HG03378 (cell line): ENCODE results near the gene RFK.
"Not testable (repeated sequence)": the region's sequence is repeated elsewhere in the genome, so short reads cannot be mapped to it uniquely, and the experiment has no call there.

Source experiments
- ATAC-seq: cut with Tn5 transposase; IDR thresholded peaks from one replicate; pipeline ENCODE4 v1.9.1; 2021; ENCODE audit warnings: mild to moderate bottlenecking, moderate library complexity; ENCODE audit not compliant: unreplicated experiment

RFK gene

DNA sequence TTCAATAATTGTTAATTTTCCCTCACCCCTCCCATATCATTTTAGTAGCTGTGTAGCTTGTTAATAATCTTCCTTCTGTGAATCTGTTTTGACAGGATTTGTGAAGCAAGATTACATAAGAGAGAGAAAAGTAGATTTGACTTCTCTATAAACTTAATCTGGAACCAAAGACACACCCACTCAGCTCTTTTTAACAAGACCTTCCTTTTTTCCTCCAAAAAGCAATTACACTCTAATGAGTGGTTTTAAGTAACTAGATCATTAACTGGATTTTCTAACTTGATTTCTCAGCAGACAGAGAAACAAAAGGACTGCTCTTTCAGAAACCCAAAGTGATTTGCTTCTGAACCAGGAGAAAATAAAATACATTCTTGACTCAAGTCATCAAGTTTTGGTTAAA, 21.9 kb downstream of the RFK start:
- no peak for ATAC-seq

DNA sequence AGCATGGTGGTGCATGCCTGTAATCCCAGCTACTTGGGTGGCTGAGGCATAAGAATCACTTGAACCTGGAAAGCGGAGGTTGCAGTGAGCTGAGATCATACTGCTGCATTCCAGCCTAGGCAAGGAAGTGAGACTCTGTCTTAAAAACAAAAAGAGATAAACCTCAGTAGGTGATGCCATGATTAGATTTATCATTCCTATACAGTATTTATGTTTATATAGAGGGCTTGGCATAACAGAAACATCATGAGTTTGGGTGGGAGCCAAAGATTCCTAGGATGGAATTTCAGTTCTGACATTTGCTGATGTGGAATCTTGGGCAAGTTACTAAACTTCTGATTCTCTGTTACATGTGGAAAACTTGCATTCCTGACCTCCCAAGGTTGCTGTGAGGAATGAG, 22.3 kb downstream of the RFK start:
- ATAC-seq, result no peak

DNA sequence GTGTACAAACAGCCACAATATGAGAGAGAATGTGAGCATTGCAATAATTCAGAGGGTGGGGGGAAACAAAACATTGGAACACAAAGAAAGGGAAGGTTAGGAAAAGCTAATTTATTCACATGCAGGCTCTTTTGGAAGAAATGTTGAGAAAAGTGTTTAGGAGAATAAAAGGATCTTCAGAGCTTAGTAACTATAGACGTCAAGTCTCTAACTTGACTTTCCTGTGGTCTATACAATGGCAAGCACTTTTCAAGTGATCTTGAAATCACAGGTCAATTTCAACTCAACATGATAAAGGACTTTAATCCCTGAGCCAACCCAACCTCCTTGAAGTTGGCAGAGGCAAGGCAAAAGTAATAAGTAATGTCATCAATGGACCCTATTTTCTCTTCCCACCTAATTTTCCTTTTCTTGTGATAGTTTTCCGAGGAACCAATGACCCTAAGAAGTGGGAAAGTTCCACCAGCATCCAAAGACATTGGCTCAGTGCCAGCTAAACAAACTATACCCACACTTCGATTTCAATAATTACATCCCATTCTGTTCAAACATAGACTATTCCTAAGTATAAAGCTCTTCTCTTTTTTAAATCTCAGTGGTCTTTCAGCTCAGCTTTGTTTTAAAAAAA, 23.7 kb downstream of the RFK start:
- no peak for ATAC-seq

DNA sequence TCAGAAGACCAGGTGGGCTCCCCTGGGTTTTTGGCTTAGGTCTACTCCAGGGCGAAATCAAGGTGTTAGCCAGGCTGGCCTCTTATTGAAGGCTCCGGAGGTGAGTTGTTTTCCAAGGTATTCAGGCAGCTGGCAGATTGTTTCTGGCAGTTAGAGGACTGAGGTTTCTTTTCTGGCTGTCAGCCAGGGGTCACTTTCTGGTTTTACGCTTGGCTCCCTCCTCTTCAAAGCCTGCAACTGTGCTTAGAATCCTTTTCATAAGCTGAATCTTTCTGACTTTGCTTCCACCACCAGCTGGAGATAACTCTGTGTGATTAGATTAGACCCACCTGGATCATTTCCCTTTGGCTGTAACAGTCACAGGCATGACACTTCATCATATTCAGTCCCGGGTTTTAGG, 24.6 kb downstream of the RFK start:
- ATAC-seq, result peak; percentile 73

DNA sequence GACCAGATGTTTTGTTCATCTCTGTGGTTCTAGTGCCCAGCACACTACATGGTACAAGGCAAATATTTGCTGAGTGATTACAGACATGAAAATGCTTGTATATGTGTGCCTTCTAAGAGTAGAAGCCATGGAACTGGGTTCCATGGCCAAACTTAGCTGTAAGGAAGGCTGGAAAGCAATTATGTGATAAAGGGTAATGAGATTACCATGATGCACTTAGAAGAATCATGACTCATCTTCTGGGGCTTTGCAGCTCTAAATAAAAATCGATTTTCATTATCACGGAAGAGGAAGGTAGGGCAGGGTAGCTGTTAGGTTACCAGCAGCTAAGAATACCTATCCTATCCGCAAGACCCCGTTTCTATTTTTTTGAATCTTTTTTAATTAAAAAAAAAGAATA, 28.0 kb downstream of the RFK start:
- ATAC-seq, result no peak

DNA sequence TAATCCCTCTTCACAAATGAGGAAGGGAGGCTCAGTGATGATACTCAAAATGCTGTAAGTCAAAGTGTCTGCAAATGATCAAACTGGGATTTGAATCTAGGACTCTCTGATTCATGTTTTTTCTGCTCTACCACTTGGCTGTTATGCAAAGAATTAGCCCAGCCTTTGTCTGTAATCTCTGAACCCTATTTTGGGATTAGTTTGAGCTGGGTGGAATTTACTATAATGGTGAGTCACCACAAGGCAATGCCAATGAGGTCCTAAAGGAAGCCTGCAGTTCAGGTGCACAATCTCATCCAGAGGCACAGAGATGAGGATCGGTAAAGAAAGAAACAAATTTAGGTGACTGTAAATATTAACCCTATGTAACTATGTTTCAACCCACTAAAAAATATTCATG, 29.2 kb downstream of the RFK start:
- no peak for ATAC-seq

DNA sequence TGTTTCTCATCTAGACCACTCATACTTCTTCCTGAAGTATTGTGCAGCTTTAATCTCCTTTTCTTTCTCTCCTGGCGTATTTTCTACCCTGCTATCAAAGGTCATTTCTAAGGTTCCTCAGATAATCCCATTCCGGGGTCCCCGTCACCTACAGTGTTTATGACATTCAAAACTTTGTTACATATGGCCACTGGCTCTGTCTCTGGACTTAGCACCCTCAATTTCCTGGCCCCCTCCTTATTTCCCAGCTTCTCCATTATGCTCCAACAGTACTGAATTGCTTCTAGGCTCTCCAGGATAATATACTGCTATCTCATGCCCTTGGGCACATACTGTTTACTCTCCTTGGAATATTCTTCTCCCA, 31.2 kb downstream of the RFK start:
- ATAC-seq, result no peak

DNA sequence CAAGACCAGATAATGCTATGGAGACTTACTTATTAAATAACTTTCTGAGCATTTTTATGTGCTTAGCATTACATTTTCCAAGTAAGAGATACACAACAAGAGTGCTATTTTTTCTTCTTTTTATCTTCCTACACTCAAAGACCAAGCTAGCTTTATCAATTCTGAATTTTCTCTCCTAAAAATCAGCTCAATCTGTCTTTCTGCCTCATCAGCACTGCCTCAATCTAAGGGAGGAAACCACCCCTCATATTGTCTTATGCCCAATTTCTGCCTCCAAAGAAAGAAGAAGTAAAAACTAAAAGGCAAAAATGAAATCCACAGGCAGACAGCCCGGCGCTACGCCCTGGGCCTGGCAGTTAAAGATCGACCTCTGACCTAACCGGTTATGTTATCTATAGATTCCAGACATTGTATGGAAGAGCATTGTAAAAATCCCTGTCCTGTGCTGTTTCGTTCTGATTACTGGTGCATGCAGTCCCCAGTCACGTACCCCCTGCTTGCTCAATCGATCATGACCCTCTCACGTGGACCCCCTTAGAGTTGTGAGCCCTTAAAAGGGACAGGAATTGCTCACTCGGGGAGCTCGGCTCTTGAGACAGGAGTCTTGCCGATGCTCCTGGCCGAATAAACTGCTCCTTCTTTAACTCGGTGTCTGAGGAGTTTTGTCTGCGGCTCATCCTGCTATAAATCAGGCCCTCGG, 31.7 kb downstream of the RFK start:
- not testable (repeated sequence) for ATAC-seq

DNA sequence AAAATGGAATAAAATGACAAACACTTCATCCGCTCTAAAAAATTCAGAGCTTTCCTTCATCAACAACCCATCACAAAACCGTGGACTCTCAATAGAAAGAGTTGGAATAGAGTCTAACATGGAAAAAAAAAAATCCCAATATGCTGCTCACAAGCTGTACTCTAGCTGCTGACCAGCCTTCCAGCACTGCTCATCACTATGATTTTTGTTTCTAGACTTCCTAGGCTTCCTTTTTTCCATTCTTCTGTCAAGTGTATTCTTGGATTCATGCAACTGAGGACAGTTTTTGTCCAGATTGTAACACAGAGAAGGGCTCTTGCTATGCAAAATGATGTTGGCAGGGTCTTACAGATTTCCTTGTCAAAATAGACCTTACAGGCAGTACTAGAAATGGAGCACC, 34.5 kb downstream of the RFK start:
- no peak for ATAC-seq

DNA sequence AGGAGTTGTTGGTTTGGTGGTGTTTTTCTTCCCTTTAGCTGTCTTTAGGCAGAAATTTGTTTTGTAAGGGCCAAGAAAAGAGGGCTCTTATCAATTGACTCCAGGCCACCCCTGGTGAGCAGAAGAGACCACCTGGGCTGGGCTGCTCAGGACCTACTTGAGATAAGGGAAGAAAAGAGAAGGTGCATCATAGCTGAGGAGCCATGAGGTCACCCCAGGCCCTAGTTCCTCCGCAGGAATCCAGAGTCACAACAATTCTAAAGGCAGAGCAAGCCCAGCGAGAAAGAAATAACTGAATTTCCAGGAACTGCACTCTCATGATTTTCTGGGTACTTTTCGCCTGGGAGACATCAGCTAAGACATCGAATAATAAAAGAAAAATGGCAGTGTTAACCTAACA, 34.9 kb downstream of the RFK start:
- no peak for ATAC-seq

DNA sequence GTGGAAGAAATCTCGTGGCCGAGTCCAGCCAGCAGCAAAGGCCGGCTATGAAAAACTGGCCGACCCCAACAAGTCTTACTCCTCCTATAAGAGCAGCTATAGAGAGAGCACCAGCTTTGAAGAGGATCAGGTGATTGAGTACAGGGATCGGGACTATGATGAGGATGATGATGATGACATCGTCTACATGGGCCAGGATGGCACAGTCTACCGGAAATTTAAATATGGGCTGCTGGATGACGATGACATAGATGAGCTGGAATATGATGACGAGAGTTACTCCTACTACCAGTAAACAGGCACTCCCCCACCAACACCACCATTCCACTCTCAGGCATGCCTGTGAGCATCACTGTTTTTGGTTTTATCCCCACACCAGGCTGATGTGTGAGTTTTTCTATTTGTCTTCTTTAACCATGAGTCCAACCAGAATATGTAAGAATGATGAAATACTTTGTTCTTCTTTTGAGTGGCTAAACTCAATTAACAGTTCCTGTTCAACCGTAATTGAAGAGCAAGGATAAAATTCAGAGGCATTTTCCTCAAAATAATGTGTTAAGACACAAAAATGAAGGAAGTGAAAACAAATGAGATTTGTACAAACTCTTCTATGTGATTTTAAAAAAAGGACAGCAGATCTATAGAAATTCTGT, 35.5 kb downstream of the RFK start:
- no peak for ATAC-seq

DNA sequence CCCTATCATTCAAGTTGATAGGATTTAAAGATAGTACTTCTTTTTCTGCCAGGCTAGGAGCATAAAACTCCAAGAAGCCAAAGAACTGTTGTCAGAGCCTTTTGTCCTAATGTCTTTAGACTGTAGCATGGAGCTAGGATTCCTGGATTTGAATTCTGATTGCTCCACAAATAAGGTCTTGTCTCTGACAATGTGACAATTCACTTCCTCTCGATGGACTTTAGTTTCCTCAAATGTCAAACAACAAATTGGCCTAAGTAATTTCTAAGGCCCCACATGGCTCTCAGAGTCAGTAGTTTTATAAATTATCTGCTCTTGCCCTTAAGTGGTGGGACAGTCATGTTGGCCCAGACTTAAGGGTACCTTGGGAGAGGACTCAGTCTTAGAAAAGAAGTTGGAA, 36.7 kb downstream of the RFK start:
- ATAC-seq, result no peak

DNA sequence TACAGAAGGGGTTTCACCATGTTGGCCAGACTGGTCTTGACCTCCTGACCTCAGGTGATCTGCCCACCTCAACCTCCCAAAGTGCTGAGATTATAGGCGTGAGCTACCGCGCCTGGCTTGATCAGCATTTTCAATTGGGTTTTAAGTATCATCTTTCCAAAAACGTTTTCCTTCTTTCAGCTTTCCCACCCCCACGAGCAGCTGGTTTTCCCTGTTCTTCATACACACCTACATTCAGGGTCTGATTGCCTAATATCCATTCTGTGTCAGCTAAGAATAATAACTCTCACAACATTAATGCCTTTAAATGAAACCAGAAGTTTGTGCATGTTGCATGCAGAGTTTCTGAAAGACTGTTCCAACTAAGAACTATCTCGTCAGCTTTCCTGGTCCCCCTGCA, 38.3 kb downstream of the RFK start:
- no peak for ATAC-seq

DNA sequence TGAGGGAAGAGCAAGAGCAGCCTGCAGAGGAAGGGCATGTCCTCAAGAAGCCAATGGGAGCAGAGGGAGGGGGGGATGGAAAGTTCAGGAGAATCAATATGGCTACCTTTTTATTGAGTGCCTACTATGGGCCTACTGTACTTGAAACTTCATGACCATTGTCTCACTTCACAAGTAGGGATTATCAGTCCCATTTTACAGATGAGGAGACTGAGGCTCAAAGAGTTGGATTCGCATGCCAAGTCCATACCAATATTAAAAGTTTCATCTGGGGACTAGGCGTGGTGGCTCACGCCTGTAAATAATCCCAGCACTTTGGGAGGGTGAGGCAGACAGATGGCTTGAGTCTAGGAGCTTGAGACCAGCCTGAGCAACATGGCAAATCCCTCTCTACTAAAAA, 40.0 kb downstream of the RFK start:
- no peak for ATAC-seq

DNA sequence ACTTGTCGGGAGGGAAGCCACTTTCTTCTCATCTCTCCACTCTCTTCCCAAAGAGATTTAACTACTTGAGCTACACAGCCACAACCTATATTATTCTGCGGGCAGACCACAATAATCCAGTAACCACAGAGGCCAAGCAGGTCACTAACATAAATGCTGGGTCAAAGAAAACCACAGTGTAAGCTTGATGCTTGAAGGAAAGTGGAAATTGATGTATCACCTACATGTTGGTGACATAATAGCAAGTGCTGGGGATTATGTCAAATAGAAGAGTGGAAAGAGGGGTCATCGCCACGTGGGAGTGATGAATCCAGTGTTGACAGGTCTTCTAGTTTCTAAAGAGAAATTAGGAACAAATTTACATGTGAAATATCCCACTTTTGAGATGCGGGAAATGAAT, 40.9 kb downstream of the RFK start:
- ATAC-seq, result no peak

DNA sequence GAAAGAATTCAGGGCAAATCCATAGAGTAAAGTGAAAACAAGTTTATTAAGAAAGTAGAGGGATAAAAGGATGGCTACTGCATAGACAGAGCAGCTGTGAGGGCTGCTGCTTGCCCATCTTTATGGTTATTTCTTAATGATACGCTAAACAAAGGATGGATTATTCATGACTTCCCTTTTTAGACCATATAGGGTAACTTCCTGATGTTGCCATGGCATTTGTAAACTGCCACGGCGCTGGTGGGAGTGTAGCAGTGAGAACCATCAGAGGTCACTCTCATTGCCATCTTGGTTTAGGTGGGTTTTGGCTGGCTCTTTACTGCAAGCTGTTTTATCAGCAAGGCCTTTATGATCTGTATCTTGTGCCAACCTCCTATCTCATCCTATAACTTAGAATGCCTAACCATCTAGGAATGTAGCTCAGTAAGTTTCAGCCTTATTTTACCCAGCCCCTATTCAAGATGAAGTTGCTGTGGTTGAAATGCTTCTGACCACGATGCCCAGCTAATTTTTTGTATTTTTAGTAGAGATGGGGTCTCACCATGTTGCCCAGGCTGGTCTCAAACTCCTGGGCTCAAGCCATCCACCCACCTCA, 42.1 kb downstream of the RFK start:
- no peak for ATAC-seq

DNA sequence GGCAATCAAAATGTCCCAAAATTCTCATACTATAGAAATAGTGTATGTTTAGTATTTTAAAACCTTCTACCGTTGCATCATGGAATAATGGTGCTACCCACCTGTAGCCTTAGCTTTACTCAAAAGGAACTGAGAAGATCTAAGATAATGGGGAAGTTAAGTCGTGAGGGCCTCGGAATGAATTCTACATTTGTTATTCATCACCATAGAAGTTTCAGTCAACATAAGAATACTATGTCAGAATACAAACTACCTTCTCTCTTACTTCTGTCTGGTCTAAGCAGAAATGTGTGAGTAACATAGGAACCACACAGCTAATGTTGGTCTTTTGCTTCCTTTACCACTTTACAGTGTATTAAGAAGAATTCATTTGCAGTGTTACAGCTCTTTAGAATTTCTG, 43.2 kb downstream of the RFK start:
- ATAC-seq, result no peak

DNA sequence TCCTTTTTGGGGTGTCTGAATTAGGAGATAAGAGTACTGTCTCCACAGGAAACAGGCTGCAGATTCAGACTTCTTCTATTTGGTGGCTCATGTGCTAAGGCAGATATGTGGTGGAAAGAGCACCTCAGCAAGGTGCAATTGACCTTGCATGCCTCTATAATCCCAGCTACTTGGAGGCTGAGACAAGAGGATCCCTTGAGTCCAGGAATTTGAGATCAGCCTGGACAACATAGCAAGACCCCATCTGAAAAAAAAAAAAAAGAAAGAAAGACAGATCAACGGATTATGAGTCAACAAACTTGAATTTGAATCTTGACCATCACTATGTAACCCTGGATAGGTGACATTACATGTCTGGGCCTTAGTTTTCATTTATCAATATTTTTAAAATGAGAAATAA, 44.4 kb downstream of the RFK start:
- no peak for ATAC-seq

DNA sequence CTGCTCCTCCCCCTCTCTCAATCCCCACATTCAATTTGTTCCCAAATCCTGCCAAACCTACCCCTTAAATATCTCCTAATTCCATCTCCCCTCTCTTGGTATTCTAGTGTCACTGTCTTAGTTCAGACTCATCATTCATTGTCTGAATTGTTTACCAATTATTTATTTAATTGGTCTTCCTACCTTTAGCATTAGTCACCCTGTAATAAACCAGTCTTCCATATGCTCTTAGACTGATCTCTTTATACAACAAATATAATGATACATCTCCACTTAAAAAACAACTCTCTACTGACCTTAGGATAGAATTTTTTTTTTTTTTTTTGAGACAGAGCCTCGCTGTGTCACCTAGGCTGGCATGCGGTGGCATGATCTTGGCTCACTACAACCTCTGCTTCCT, 51.4 kb downstream of the RFK start:
- ATAC-seq, result no peak

DNA sequence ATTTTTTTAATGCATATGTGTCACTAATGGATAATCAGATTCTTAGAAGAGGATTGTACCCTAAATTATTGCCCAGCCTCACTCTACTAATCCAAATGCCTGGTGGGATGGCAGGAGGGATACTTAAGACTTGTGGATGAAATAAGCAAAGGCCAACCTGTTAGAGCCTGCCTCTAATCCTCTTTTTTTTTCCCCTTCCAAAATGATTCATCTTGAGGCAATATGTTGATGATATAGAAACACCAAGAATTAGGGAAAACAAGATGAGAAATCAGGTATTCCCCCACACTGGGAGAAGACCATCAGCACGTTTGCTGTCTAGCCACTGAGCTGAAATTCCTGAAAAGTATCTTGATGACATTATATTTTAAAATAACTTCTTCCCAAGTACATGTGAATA, 52.0 kb downstream of the RFK start:
- ATAC-seq, result no peak

DNA sequence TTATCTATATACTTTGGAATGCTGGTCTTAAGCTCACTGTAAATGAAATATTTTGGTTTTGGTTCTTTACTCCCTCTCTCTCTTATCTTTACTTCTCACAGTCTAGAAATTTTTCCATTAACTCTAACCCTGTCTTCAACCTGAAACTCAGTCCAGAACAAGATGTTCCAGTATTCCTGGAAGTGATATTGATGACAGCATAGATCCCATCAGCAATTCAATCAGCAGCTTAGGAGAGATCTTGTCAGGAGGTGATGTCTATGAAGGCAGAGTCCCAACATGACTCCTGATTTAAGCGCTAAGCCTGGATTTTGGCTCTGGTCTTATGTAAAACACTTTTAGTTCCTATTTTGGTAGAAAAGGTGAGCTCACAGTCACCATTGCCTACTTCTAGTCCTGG, 52.6 kb downstream of the RFK start:
- ATAC-seq, result no peak

DNA sequence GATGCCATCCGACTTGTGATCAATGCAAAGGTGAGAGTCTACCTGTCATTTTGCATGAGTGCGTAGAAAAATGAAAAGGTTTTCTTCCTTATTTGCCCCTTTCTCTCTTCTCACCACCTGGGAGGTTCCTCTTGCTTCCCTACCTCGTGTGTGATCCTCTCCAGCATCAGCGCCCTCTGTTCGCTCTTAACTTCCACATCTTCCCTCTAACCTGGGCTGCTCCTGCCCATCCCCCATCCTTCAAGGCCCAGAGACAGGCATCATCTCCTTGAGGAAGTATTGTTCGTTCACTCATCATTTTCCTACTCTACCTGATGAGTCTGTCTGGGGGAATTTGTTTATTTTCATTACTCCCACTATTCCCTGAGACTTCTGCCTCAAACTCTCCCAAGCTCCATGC, 55.8 kb downstream of the RFK start:
- no peak for ATAC-seq
